Testis (tissue), 2 donors: ENCODE measurements around the gene RAPGEF4.
"Not testable (repeated sequence)": the region's sequence is repeated elsewhere in the genome, so short reads cannot be mapped to it uniquely, and the experiment has no call there.

Experiments used
- POLR2A ChIP-seq: fragments of 450-650 bp; IDR thresholded peaks from one replicate; pipeline ENCODE4 v1.6.1; 2017; ENCODE audit warnings: antibody characterized with exemption, mild to moderate bottlenecking, moderate library complexity
- TF ChIP-seq, protein P1 (sequence below), 3 experiments: fragments of 450-650 bp in 2 of 3; fragments of 200-600 bp in 1 of 3; sonication (generic) in 1 of 3; IDR thresholded peaks; one replicate each; pipeline ENCODE4 v1.5.1; 2016 to 2019; ENCODE audit warnings: antibody characterized with exemption in 3 of 3, mild to moderate bottlenecking in 2 of 3, moderate library complexity in 1 of 3

- TF ChIP-seq, protein P1, sequence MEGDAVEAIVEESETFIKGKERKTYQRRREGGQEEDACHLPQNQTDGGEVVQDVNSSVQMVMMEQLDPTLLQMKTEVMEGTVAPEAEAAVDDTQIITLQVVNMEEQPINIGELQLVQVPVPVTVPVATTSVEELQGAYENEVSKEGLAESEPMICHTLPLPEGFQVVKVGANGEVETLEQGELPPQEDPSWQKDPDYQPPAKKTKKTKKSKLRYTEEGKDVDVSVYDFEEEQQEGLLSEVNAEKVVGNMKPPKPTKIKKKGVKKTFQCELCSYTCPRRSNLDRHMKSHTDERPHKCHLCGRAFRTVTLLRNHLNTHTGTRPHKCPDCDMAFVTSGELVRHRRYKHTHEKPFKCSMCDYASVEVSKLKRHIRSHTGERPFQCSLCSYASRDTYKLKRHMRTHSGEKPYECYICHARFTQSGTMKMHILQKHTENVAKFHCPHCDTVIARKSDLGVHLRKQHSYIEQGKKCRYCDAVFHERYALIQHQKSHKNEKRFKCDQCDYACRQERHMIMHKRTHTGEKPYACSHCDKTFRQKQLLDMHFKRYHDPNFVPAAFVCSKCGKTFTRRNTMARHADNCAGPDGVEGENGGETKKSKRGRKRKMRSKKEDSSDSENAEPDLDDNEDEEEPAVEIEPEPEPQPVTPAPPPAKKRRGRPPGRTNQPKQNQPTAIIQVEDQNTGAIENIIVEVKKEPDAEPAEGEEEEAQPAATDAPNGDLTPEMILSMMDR (IDR thresholded peaks at IDR 0.05), result not testable (repeated sequence)
- TF ChIP-seq POLR2A, result not testable (repeated sequence)
These were observed 12.9 kb downstream of the RAPGEF4 start for GRCh38 chr2:172748543-172748942.
